UCSD-AML1 (cell line): ENCODE data around the gene APOL6.

Source experiments
- DNase-seq: peaks from one replicate; lab custom pipeline; 2025; ENCODE audit not compliant: unreplicated experiment; lab: John Stamatoyannopoulos, UW

APOL6 gene

DNA sequence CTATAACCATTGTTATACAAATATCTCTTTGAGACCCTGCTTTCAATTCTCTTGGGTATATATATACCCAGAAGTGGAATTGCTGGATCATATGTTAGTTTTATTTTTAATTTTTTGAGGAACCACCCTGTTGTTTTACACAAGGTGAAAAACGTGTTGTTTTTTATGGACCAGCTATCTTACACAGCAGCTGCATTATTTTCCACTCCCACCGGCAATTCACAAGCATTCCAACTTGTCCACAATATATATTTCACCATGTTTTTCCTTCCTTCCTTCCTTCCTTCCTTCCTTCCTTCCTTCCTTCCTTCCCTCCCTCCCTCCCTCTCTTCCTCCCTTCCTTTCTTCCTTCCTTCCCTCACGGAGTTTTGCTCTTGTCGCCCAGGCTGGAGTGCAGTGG is 63.1 kb downstream of the APOL6 start:
- no peak for DNase-seq

DNA sequence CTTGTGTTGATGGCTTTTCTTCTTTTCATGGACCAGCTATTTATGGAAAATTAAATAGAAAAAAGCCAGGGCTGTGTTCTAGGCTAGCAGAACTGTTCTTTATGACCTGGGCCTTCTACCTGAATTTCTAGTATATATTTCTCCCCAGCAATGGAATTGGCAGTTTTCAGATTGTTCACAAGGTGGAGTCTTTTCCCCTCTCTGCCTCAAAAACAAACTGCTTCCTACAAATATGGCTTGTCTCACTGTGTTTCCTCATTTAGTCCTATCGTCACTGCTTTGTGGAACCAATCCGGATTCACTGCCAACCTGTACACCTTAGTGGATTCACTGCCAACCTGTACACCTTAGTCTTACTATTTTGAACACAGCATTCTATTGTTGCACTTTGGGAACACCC is 64.4 kb downstream of the APOL6 start:
- DNase-seq = no peak

DNA sequence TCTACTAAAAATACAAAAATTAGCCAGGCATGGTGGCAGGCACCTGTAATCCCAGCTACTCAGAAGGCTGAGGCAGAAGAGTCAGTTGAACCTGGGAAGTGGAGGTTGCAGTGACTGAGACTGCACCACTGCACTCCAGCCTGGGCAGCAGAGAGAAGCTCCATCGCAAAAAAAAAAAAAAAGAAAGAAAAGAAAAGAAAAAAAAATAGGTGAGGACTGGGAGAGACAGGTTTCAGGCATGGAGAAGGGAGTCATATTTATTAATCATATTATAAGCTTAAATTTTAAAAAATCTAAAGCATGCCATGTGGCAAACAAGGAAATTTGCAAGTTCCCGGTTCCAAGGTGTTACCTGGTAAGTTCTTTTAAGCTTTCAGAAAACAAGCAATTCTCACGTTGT is 69.3 kb downstream of the APOL6 start, which contains the start of gene APOL5:
TSS of gene APOL5 (plus strand) at position 301 of the 400 bp plus-strand sequence. CDS start at position 301, 0 bp downstream.
- no peak for DNase-seq
